H9 (cell line): Measurements from ENCODE around the gene HOOK2. TPM values are rescaled to one million over a fixed set of nuclear protein-coding genes. Genes with fewer than 3 reads are reported as not detected.

Source experiments
- DNase-seq: peaks from one replicate; pipeline ENCODE4 v3.0.0-alpha.2; 2017
- H2AFZ ChIP-seq: one replicate; pipeline ENCODE4 v1.6.1; 2013; ENCODE audit warnings: mild to moderate bottlenecking, low read length, control low read depth, moderate library complexity
- H2AK5ac ChIP-seq: 2 replicates; pipeline ENCODE4 v1.6.1; 2013; ENCODE audit warnings: low read length, control low read depth, mixed read lengths; ENCODE audit not compliant: insufficient read length
- H2BK120ac ChIP-seq: one replicate; pipeline ENCODE4 v1.6.1; 2013; ENCODE audit warnings: low read depth, mild to moderate bottlenecking, low read length, control low read depth, inconsistent platforms; ENCODE audit not compliant: poor library complexity, severe bottlenecking
- H2BK12ac ChIP-seq: 2 replicates; pipeline ENCODE4 v1.6.1; 2013; ENCODE audit warnings: low read length, control low read depth, mixed read lengths, low read depth; ENCODE audit not compliant: insufficient read length
- H2BK15ac ChIP-seq: 2 replicates; pipeline ENCODE4 v1.6.1; 2013; ENCODE audit warnings: low read depth, low read length, control low read depth
- H2BK20ac ChIP-seq: one replicate; pipeline ENCODE4 v1.6.1; 2013; ENCODE audit warnings: low read depth, mild to moderate bottlenecking, low read length, control low read depth, inconsistent platforms; ENCODE audit not compliant: poor library complexity, severe bottlenecking
- H2BK5ac ChIP-seq: 2 replicates; pipeline ENCODE4 v1.6.1; 2013; ENCODE audit warnings: low read length, control low read depth, mixed read lengths; ENCODE audit not compliant: insufficient read length
- H3K14ac ChIP-seq: 2 replicates; pipeline ENCODE4 v1.6.1; 2013; ENCODE audit warnings: low read length, control low read depth; ENCODE audit not compliant: insufficient read depth
- H3K18ac ChIP-seq: 2 replicates; pipeline ENCODE4 v1.6.1; 2013; ENCODE audit warnings: low read depth, mild to moderate bottlenecking, mixed read lengths, low read length, control low read depth; ENCODE audit not compliant: insufficient read length
- H3K23ac ChIP-seq: 2 replicates; pipeline ENCODE4 v1.6.1; 2013; ENCODE audit warnings: low read length, control low read depth, mixed read lengths, low read depth; ENCODE audit not compliant: insufficient read length
- H3K23me2 ChIP-seq: 2 replicates; pipeline ENCODE4 v1.6.1; 2013; ENCODE audit warnings: low read depth, mild to moderate bottlenecking, mixed read lengths, low read length, control low read depth; ENCODE audit not compliant: insufficient read length, poor library complexity, severe bottlenecking
- H3K27ac ChIP-seq: 2 replicates; pipeline ENCODE4 v1.5.1; 2013; ENCODE audit warnings: low read length, control low read depth, mixed read lengths, low read depth; ENCODE audit not compliant: insufficient read length
- H3K27me3 ChIP-seq: 2 replicates; pipeline ENCODE4 v1.6.1; 2013; ENCODE audit warnings: low read length, control low read depth, inconsistent platforms; ENCODE audit not compliant: insufficient read depth
- H3K4ac ChIP-seq: 2 replicates; pipeline ENCODE4 v1.6.1; 2013; ENCODE audit warnings: low read depth, mild to moderate bottlenecking, control low read depth, inconsistent platforms, low read length, moderate library complexity
- H3K4me1 ChIP-seq: 2 replicates; pipeline ENCODE4 v1.6.1; 2013; ENCODE audit warnings: low read length, control low read depth, inconsistent platforms; ENCODE audit not compliant: insufficient read depth
- H3K4me2 ChIP-seq: 2 replicates; pipeline ENCODE4 v1.6.1; 2013; ENCODE audit warnings: low read length, control low read depth, mixed read lengths; ENCODE audit not compliant: insufficient read length, insufficient read depth
- H3K56ac ChIP-seq: 2 replicates; pipeline ENCODE4 v1.6.1; 2013; ENCODE audit warnings: low read depth, mild to moderate bottlenecking, mixed read lengths, low read length, control low read depth; ENCODE audit not compliant: insufficient read length
- H3K79me1 ChIP-seq: 2 replicates; pipeline ENCODE4 v1.6.1; 2013; ENCODE audit warnings: low read depth, mild to moderate bottlenecking, moderate library complexity, low read length, control low read depth, inconsistent platforms; ENCODE audit not compliant: insufficient read depth, poor library complexity, severe bottlenecking
- H3K79me2 ChIP-seq: 2 replicates; pipeline ENCODE4 v1.6.1; 2013; ENCODE audit warnings: low read length, control low read depth, inconsistent platforms; ENCODE audit not compliant: insufficient read depth
- H3K9ac ChIP-seq: 2 replicates; pipeline ENCODE4 v1.6.1; 2013; ENCODE audit warnings: low read length, control low read depth, mixed read lengths; ENCODE audit not compliant: insufficient read length; ENCODE audit errors: extremely low read depth
- H3K9me3 ChIP-seq: one replicate; pipeline ENCODE4 v1.6.1; 2013; ENCODE audit warnings: low read depth, low read length, inconsistent platforms; ENCODE audit not compliant: control insufficient read depth
- H3T11ph ChIP-seq: one replicate; pipeline ENCODE4 v1.6.1; 2013; ENCODE audit warnings: mild to moderate bottlenecking, low read length, control low read depth, inconsistent platforms
- H4K20me1 ChIP-seq: one replicate; pipeline ENCODE4 v1.6.1; 2013; ENCODE audit not compliant: control insufficient read depth, insufficient read length, insufficient read depth
- H4K5ac ChIP-seq: 2 replicates; pipeline ENCODE4 v1.6.1; 2013; ENCODE audit warnings: low read depth, mild to moderate bottlenecking, mixed read lengths, low read length, control low read depth; ENCODE audit not compliant: insufficient read length
- H4K8ac ChIP-seq: replicated peaks from 2 replicates; pipeline ENCODE4 v1.6.1; 2013; ENCODE audit warnings: low read length, control low read depth, mixed read lengths, low read depth; ENCODE audit not compliant: insufficient read length
- H4K91ac ChIP-seq: 2 replicates; pipeline ENCODE4 v1.6.1; 2013; ENCODE audit warnings: low read depth, mild to moderate bottlenecking, moderate library complexity, mixed read lengths, low read length, control low read depth; ENCODE audit not compliant: insufficient read length
- H3K27ac Mint-ChIP-seq, 3 experiments: 2 replicates in 2 of 3; 3 replicates in 1 of 3; pipeline ENCODE4 v1.8.0; 2020 to 2021; ENCODE audit warnings: mixed read lengths in 3 of 3, mild to moderate bottlenecking in 1 of 3, moderate library complexity in 1 of 3
- H3K27me3 Mint-ChIP-seq: 2 replicates; pipeline ENCODE4 v1.8.0; 2021; ENCODE audit warnings: low read depth, mild to moderate bottlenecking, moderate library complexity, mixed read lengths
- H3K36me3 Mint-ChIP-seq, 3 experiments: 2 replicates in 2 of 3; 3 replicates in 1 of 3; pipeline ENCODE4 v1.8.0; 2020 to 2021; ENCODE audit warnings: low read depth in 3 of 3, mixed read lengths in 3 of 3; ENCODE audit not compliant: insufficient read depth in 1 of 3
- H3K4me1 Mint-ChIP-seq, 2 experiments: 2 replicates each; pipeline ENCODE4 v1.8.0; 2020; ENCODE audit warnings: mixed read lengths in 2 of 2
- H3K4me3 Mint-ChIP-seq, 2 experiments: 2 replicates in 1 of 2; 3 replicates in 1 of 2; pipeline ENCODE4 v1.8.0; 2020 to 2021; ENCODE audit warnings: mild to moderate bottlenecking in 2 of 2, mixed read lengths in 2 of 2, moderate library complexity in 1 of 2
- H3K9me3 Mint-ChIP-seq, 2 experiments: 2 replicates in 1 of 2; 3 replicates in 1 of 2; pipeline ENCODE4 v1.8.0; 2020; ENCODE audit warnings: mild to moderate bottlenecking in 2 of 2, mixed read lengths in 2 of 2, moderate library complexity in 1 of 2
- WGBS: extraction: QIAGEN DNeasy Blood & Tissue Kit; methylation state at CpG from one replicate; pipeline ENCODE4 v1.1.7; 2013; ENCODE audit warnings: missing lambda C conversion rate, low lambda C conversion rate, mixed read lengths; ENCODE audit not compliant: insufficient read length; ENCODE audit errors: extremely low coverage; 5-methylcytosine and 5-hydroxymethylcytosine counted together
- total RNA-seq: library from RNA; stranded (reverse); gene quantifications from 2 replicates; pipeline ENCODE4 v1.2.1, GENCODE V29; 2021
- TF ChIP-seq, protein P1 (sequence below): fragments of 200-600 bp; sonication (generic); conservative IDR thresholded peaks from 3 replicates; pipeline ENCODE4 v1.8.0; 2021; ENCODE audit warnings: antibody characterized with exemption, mild to moderate bottlenecking

The HOOK2 gene
- total RNA-seq, 1 experiment from 2014 or later = 64.7 TPM

DNA sequence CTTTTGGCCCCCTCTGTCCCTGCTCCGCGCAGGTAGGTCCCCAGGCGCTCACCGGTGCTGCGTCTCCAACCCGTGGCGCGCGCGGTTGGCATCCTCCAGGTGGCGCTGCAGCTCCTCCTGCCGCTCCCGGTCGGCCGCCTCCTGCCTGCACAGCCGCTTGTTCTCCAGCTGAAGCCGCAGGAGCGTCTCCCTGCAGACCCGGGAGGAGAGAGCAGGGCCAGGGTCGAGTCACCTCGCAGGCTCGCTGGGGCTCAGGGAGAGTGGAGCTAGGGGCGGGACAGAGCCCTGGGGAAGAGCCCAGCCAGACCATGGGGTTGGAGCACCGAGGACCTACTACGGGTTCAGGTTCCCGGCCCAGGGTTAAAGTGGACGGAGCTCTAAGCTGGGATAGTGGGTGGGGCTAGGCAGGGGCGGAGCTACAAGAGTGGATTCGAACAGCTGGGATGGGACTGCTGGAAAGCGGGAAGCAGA lies 9.3 kb downstream of the HOOK2 start:
- Mint-ChIP-seq H3K27me3 (no peaks in the 10 kb centered on the region), H3K9me3 (no peaks in the 10 kb centered on the region; a peak in 1 of 5 replicates), H3K4me1 (peaks cover 9 to 17% of the 10 kb centered on the region in 2 experiments), H3K4me3 (peak overlapping the region; percentile 55 to 75), H3K27ac (peak overlapping the region in 1 of 3 experiments; percentile 58; a peak in 3 of 7 replicates), H3K36me3 (peaks cover 34 to 68% (median 60%) of the 10 kb centered on the region in 3 experiments)
- no peak overlapping the region for H2BK20ac ChIP-seq
- no peak overlapping the region for H3K27ac ChIP-seq
- DNase-seq = peak; percentile 89
- no peaks in the 10 kb centered on the region for H3K23me2 ChIP-seq
- no peak overlapping the region for H4K5ac ChIP-seq
- no peak overlapping the region for H2AFZ ChIP-seq
- no CpG with 5 or more reads among the region's 30 CpGs for WGBS
- no peak overlapping the region for H3K23ac ChIP-seq
- H3T11ph ChIP-seq = no peak overlapping the region
- no peak overlapping the region for H4K91ac ChIP-seq
- H3K14ac ChIP-seq = no peak overlapping the region
- H3K18ac ChIP-seq = no peak overlapping the region
- H3K79me2 ChIP-seq = no peaks in the 10 kb centered on the region
- no peak overlapping the region for H2BK5ac ChIP-seq
- H3K27me3 ChIP-seq = no peaks in the 10 kb centered on the region
- H3K4me2 ChIP-seq = peak overlapping the region; percentile 9
- H2BK15ac ChIP-seq = no peak overlapping the region
- H2AK5ac ChIP-seq = no peak overlapping the region
- no peaks in the 10 kb centered on the region for H4K20me1 ChIP-seq
- H3K4me1 ChIP-seq = no peaks in the 10 kb centered on the region; the same call in 1 of the 2 replicates
- TF ChIP-seq, protein P1, sequence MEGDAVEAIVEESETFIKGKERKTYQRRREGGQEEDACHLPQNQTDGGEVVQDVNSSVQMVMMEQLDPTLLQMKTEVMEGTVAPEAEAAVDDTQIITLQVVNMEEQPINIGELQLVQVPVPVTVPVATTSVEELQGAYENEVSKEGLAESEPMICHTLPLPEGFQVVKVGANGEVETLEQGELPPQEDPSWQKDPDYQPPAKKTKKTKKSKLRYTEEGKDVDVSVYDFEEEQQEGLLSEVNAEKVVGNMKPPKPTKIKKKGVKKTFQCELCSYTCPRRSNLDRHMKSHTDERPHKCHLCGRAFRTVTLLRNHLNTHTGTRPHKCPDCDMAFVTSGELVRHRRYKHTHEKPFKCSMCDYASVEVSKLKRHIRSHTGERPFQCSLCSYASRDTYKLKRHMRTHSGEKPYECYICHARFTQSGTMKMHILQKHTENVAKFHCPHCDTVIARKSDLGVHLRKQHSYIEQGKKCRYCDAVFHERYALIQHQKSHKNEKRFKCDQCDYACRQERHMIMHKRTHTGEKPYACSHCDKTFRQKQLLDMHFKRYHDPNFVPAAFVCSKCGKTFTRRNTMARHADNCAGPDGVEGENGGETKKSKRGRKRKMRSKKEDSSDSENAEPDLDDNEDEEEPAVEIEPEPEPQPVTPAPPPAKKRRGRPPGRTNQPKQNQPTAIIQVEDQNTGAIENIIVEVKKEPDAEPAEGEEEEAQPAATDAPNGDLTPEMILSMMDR = peak; percentile 76
- H3K56ac ChIP-seq = no peak overlapping the region
- H2BK120ac ChIP-seq = no peak overlapping the region
- H2BK12ac ChIP-seq = no peak overlapping the region
- H3K79me1 ChIP-seq = no peaks in the 10 kb centered on the region
- no peak overlapping the region for H3K4ac ChIP-seq
- H3K9ac ChIP-seq = no peak overlapping the region
- no peak overlapping the region for H4K8ac ChIP-seq
- H3K9me3 ChIP-seq = no peaks in the 10 kb centered on the region
